Measurements from ENCODE around the gene ANKRD9. TPM values are rescaled to one million over a fixed set of nuclear protein-coding genes. Genes with fewer than 3 reads are reported as not detected.
"Not testable (repeated sequence)": the region's sequence is repeated elsewhere in the genome, so short reads cannot be mapped to it uniquely, and the experiment has no call there.

The ANKRD9 gene
- total RNA-seq, 1 experiment from 2014 or later, result 29.8 TPM

DNA sequence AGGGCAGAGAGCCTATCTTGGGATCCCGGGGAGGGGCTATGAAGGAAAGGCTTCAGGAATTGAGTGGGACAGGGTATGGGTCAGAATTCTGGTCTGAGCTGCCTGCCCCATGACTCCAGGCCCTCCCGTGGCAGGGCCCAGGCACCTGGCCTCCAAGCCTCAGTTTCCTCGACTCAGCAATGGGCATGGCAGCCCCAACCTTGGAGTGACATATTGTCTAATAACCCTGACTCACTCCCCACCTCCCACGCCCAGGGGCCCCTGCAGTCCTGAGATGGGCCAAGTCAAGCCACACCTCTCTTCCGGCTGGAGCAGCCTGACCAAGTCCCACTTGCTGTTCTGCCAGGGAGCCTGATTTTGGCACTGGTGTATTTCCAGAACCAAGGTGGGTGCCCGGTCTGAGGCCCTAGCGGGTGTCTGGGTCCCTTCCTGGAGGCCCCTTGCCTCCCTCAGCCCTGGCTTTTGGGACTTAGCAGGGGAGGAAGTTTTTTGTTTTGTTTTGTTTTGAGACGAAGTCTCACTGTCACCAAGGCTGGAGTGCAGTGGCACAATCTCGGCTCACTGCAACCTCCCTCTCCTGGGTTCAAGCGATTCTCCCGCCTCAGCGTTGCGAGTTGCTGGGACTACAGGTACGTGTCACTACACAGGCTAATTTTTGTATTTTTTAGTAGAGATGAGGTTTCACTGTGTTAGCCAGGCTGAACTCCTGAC lies 42.6 kb upstream of the ANKRD9 start:
- no peak overlapping the region for H3K4ac ChIP-seq (ENCODE audit: low read depth, low read length)
- H3K18ac ChIP-seq (ENCODE audit: insufficient read length, low read depth, low read length), result no peak overlapping the region
- H3K23me2 ChIP-seq (ENCODE audit: insufficient read length, low read depth, low read length, poor library complexity, severe bottlenecking), result peaks cover 7% of the 10 kb centered on the region
- no CpG with 5 or more reads among the region's 14 CpGs for WGBS (ENCODE audit: extremely low coverage, insufficient read length, low lambda C conversion rate)
- no peaks in the 10 kb centered on the region for H3K27me3 ChIP-seq (ENCODE audit: insufficient read depth, low read length)
- no peak overlapping the region for H2AK5ac ChIP-seq (ENCODE audit: insufficient read length, low read length)
- no peak overlapping the region for H2AFZ ChIP-seq (ENCODE audit: low read length)
- H2BK12ac ChIP-seq (ENCODE audit: insufficient read length, low read depth, low read length), result no peak overlapping the region
- DNase-seq, result no peak
- H2BK5ac ChIP-seq (ENCODE audit: insufficient read length, low read length), result no peak overlapping the region
- H3K27ac ChIP-seq (ENCODE audit: insufficient read length, low read depth, low read length), result no peak overlapping the region
- H3K36me3 Mint-ChIP-seq (ENCODE audit: insufficient read depth in 1 of 3, low read depth in 3 of 3), result no peaks in the 10 kb centered on the region
- H3K9ac ChIP-seq (ENCODE audit: extremely low read depth, insufficient read length, low read length), result no peak overlapping the region
- H3K4me2 ChIP-seq (ENCODE audit: insufficient read depth, insufficient read length, low read length), result no peak overlapping the region
- no peak overlapping the region for H2BK15ac ChIP-seq (ENCODE audit: low read depth, low read length)
- H4K20me1 ChIP-seq (ENCODE audit: control insufficient read depth, insufficient read depth, insufficient read length), result no peaks in the 10 kb centered on the region
- no peak overlapping the region for H4K91ac ChIP-seq (ENCODE audit: insufficient read length, low read depth, low read length)
- H3K4me3 Mint-ChIP-seq, result no peak overlapping the region
- no peak overlapping the region for H2BK20ac ChIP-seq (ENCODE audit: low read depth, low read length, poor library complexity, severe bottlenecking)
- no peaks in the 10 kb centered on the region for H3K79me1 ChIP-seq (ENCODE audit: insufficient read depth, low read depth, low read length, poor library complexity, severe bottlenecking)
- no peaks in the 10 kb centered on the region; the same call in 1 of the 2 replicates for H3K27me3 Mint-ChIP-seq (ENCODE audit: low read depth)
- no peak overlapping the region for H3K23ac ChIP-seq (ENCODE audit: insufficient read length, low read depth, low read length)
- H3K27ac Mint-ChIP-seq, result no peak overlapping the region
- H2BK120ac ChIP-seq (ENCODE audit: low read depth, low read length, poor library complexity, severe bottlenecking), result no peak overlapping the region
- H3K79me2 ChIP-seq (ENCODE audit: insufficient read depth, low read length), result no peaks in the 10 kb centered on the region
- H3K9me3 ChIP-seq (ENCODE audit: control insufficient read depth, low read depth, low read length), result no peaks in the 10 kb centered on the region
- no peak overlapping the region for H4K5ac ChIP-seq (ENCODE audit: insufficient read length, low read depth, low read length)
- H3K4me1 Mint-ChIP-seq, result 0 out of 4 replicates have a peak, but pooled peaks cover 2% of the 10 kb centered on the region in 2 experiments
- H4K8ac ChIP-seq (replicated peaks; ENCODE audit: insufficient read length, low read depth, low read length), result no peak overlapping the region
- no peak overlapping the region for H3K14ac ChIP-seq (ENCODE audit: insufficient read depth, low read length)
- no peak overlapping the region for H3T11ph ChIP-seq (ENCODE audit: low read length)
- H3K4me1 ChIP-seq (ENCODE audit: insufficient read depth, low read length), result no peaks in the 10 kb centered on the region
- TF ChIP-seq CTCF (conservative IDR thresholded peaks at IDR 0.05), result no peak
- no peaks in the 10 kb centered on the region for H3K9me3 Mint-ChIP-seq
- H3K56ac ChIP-seq (ENCODE audit: insufficient read length, low read depth, low read length), result no peak overlapping the region

- not testable (repeated sequence) for H2BK5ac ChIP-seq (ENCODE audit: insufficient read length, low read length); H3T11ph ChIP-seq (ENCODE audit: low read length); H3K4me3 Mint-ChIP-seq; H2BK12ac ChIP-seq (ENCODE audit: insufficient read length, low read depth, low read length); H2BK120ac ChIP-seq (ENCODE audit: low read depth, low read length, poor library complexity, severe bottlenecking); H3K4me1 Mint-ChIP-seq; H3K9me3 Mint-ChIP-seq; DNase-seq; H2AFZ ChIP-seq (ENCODE audit: low read length); H3K79me2 ChIP-seq (ENCODE audit: insufficient read depth, low read length); H4K91ac ChIP-seq (ENCODE audit: insufficient read length, low read depth, low read length); H3K9me3 ChIP-seq (ENCODE audit: control insufficient read depth, low read depth, low read length); H3K23me2 ChIP-seq (ENCODE audit: insufficient read length, low read depth, low read length, poor library complexity, severe bottlenecking); H3K9ac ChIP-seq (ENCODE audit: extremely low read depth, insufficient read length, low read length); H3K79me1 ChIP-seq (ENCODE audit: insufficient read depth, low read depth, low read length, poor library complexity, severe bottlenecking); H3K56ac ChIP-seq (ENCODE audit: insufficient read length, low read depth, low read length); H2BK15ac ChIP-seq (ENCODE audit: low read depth, low read length); H3K36me3 Mint-ChIP-seq (ENCODE audit: insufficient read depth in 1 of 3, low read depth in 3 of 3); H3K27ac Mint-ChIP-seq; H3K27ac ChIP-seq (ENCODE audit: insufficient read length, low read depth, low read length); H4K5ac ChIP-seq (ENCODE audit: insufficient read length, low read depth, low read length); H3K4me1 ChIP-seq (ENCODE audit: insufficient read depth, low read length); H3K4ac ChIP-seq (ENCODE audit: low read depth, low read length); H4K20me1 ChIP-seq (ENCODE audit: control insufficient read depth, insufficient read depth, insufficient read length); H2BK20ac ChIP-seq (ENCODE audit: low read depth, low read length, poor library complexity, severe bottlenecking); H3K14ac ChIP-seq (ENCODE audit: insufficient read depth, low read length); H3K4me2 ChIP-seq (ENCODE audit: insufficient read depth, insufficient read length, low read length); H3K27me3 ChIP-seq (ENCODE audit: insufficient read depth, low read length); H3K23ac ChIP-seq (ENCODE audit: insufficient read length, low read depth, low read length); H3K18ac ChIP-seq (ENCODE audit: insufficient read length, low read depth, low read length); H4K8ac ChIP-seq (replicated peaks; ENCODE audit: insufficient read length, low read depth, low read length); H2AK5ac ChIP-seq (ENCODE audit: insufficient read length, low read length); H3K27me3 Mint-ChIP-seq (ENCODE audit: low read depth)
- WGBS (ENCODE audit: extremely low coverage, insufficient read length, low lambda C conversion rate), result no CpG with 5 or more reads among the region's 3 CpGs
These were observed 41.4 kb upstream of the ANKRD9 start for GRCh38 chr14:102550927-102551401.

All from H9 (cell line).